ENCODE results near the gene GGA2.
"Not testable (repeated sequence)": the region's sequence is repeated elsewhere in the genome, so short reads cannot be mapped to it uniquely, and the experiment has no call there.

GGA2 gene

DNA sequence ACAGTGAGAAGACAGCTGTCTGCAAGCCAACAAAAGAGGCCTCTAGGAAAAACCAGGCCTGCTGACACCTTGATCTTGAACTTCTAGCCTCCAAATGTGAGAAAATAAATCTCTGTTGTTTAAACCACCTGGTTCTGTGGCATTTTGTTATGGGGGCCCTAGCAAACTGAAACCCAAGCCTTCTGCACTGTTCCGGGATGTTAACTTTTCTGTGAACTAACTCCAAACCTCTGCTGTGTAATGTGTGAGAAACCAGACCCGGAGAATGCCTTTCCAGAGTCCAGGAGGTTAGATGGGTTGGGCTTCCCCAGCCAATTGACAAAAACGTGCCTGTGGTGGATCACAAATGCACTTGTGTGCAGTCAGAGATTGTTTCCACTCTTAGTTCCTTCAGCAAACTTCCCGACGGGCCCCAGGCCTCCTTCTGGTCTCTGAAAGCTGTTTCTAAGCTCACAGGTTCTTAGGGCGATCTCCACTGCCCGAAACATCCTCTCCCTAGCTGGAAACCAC is 13.6 kb upstream of the GGA2 start:
- no peak for DNase-seq

DNA sequence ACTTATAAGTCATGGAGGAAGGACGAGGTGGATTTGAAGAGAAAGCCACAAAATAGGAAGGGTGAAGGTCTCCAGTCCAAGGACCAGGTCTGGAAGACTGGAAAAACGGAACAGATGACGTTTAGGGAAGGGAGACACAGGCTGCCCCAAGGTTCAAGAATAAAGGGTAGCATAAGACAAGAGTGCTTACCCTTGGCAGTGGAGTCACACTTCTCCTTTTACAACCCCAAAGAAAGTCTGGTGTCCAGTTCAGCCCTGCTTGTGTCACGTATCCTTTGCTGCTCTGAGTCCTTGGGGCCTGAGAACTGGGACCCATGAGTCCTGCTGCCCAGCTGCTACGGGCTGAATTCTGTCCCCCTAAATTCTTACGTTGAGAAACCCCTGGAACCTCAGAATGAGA is 13.0 kb upstream of the GGA2 start:
- no peak for DNase-seq

DNA sequence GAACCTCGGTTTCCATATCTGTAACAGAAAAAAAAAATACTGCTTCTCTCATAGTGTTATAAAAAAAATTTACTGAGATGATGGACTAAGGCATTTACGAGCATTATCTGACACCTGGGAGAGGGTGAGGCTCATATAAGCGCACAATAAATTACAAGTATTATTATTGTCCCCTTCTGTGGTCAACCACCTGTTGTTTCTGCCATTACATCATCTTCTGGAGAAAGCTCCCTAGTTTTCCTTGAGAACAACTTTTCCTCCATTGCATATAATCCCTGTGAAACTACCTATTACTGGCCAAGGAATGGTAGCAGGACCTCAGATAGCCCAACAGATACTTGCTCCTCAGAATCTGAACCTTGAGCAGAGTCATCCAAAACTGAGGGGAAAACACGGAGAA is 11.7 kb upstream of the GGA2 start:
- no peak for DNase-seq

- DNase-seq = no peak
Measured at GRCh38 chr16:23521037-23521743, 10.9 kb upstream of the GGA2 start.

- DNase-seq = no peak
Measured at GRCh38 chr16:23520500-23520899, 10.2 kb upstream of the GGA2 start.

DNA sequence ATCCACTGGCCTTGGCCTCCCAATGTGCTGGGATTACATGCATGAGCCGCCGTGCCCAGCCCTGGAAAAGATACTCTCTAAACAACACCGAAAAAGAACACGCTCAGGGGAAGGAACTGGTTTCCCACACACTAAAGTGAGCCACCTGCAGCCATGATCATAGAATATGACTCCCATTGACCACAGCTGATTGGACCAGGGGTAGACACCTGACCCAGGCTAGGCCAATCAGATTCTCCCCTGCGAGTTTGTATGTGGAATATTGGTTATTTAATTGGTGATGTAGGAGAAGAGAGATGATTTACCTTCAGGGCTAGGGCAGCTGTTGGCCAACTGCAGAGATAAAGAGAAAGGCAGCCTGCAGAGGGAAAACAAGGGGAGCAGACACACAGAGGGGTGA is 9.0 kb upstream of the GGA2 start:
- DNase-seq = no peak

GRCh38 chr16:23518435-23518891 is 8.2 kb upstream of the GGA2 start:
- no peak for DNase-seq

DNA sequence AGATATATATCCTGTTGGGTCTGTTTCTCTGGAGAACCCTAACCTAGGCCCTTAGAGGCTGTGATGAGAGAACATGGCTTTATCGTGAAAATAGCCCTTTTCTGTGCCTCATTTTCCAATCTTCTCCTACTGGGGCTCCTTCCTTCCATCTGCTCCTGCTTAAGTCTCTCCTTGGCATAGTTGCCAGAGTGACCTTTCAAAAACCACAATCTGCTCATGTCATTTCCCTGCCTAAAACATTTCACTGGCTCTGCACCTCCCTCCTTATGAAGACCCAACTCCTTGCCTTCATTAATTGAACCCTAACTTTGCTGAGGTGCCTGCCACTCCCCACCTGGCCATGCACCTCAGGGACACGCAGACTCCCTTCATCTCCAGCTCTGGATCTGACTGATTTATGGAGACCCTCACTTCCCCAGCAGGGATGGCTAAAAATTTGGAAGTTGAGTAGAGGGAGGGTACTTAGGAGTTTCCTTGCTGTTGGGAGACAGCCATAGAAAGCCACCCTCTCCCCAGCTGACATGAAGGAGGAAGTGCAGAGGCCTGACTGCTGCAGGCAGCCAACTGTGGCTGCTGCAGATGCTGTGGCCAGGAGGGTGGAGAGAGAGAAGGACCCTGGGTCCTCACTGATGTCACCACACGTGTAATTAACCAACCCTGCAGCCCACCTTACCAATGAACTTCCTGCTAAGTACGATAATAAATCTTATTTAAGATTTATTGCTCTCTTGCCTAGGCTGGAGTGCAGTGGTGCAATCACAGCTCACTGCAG is 6.3 kb upstream of the GGA2 start:
- no peak for DNase-seq

DNA sequence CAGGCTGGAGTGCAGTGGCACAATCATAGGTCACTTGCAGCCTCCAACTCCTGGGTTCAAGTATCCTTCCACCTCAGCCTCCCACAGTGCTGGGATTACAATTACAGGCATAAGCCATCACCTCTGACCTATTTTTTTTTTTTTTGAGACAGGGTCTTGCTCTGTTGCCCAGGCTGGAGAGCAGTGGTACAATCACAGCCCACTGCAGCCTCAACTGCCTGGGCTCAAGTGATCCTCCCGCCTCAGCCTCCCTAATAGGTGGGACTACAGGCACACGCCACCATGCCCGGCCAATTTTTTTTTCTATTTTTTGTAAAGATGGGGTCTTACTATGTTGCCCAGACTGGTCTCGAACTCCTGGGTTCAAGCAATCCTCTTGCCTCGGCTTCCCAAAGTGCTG is 5.6 kb upstream of the GGA2 start:
- no peak for DNase-seq

- peak; percentile 56 for DNase-seq
Measured at GRCh38 chr16:23514381-23515152, 4.3 kb upstream of the GGA2 start.

DNA sequence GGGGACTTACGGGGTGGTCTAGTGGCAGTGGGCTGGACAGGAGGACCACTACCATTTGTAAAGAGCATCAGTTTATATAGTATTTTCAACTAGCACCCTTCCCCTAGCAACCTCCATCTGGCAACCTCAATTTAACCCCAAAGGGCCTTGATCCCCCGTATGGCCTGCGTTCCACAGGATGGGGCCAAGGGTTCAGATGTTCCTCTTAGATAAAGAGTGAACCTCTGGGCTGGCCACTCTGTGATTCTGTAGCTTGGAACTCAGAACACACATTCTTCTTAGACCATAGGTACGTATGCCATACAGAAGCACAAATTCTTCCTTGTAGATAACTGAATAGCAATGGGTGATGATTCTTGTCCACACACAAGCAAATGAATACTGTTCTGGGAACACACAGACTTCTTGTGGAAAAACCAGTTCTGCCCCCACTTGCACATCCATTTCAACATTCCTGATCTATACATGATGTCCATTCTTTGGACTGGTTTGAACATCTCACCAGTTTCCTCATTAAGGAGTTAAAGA is 1.9 kb upstream of the GGA2 start:
- no peak for DNase-seq

- no peak for DNase-seq
Measured at GRCh38 chr16:23511731-23512130, 1.4 kb upstream of the GGA2 start.

DNA sequence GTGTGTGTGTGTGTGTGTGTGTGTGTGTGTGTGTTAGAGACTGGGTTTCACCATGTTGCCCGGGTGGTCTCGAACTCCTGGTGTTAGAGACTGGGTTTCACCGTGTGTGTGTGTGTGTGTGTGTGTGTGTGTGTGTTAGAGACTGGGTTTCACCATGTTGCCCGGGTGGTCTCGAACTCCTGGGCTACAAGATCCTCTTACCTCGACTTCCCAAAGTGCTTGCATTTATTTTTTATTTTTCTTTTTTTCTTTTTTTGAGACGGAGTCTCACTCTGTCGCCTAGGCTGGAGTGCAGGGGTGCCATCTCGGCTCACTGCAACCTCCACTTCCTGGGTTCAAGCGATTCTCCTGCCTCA is 599 bp upstream of the GGA2 start:
- not testable (repeated sequence) for DNase-seq

GRCh38 chr16:23509782-23510163 is 521 bp downstream of the GGA2 start:
- peak; percentile 44 for DNase-seq

- no peak for DNase-seq
Measured at GRCh38 chr16:23509441-23509754, 896 bp downstream of the GGA2 start.

DNA sequence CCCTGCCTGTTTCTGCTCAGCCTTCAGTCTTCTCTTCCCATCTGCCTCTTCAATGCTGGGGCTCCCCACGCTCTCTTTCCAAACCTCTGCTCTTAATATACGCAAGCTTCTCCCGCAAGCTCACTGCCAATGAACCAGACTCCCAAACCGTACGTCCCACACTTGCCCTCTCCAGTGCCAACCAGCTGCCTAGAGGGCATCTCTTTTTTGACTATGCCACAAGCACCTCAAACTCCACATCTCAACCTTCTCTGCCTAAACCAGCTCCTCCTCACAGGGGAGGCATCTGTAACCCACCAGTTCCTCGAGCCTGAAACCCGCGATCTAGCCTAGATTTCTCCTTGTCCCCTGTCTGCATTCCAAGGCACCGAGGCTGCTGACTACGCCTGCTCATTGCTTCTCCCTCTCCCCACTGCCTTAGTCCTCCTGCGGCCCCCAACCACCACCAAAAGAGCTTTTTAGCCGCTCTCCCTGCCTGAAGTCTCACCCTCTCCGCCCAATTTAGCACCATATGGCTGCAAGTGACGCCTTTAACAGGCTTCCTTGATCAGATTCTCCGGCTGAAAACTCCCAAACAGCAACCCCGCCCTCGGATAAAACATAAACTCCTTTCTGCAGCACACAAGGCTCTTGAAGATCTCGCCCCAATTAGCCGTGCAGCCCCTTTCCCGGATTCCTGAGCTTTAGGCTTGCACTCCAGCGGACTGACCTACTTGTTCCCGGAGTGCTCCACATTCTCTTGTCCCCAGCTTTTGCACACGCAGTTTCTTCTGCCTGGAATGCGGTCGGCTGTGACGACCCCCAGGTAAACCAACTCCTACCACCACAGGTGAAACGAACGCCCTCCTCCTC is 1.5 kb downstream of the GGA2 start:
- DNase-seq = no peak

GRCh38 chr16:23506606-23506994 is 3.7 kb downstream of the GGA2 start:
- DNase-seq = no peak

- no peak for DNase-seq
Measured at GRCh38 chr16:23505671-23506605, 4.4 kb downstream of the GGA2 start.

- DNase-seq = no peak
Measured at GRCh38 chr16:23505180-23505665, 5.1 kb downstream of the GGA2 start.

GRCh38 chr16:23504453-23505179 is 5.7 kb downstream of the GGA2 start:
- peak; percentile 66 for DNase-seq

DNA sequence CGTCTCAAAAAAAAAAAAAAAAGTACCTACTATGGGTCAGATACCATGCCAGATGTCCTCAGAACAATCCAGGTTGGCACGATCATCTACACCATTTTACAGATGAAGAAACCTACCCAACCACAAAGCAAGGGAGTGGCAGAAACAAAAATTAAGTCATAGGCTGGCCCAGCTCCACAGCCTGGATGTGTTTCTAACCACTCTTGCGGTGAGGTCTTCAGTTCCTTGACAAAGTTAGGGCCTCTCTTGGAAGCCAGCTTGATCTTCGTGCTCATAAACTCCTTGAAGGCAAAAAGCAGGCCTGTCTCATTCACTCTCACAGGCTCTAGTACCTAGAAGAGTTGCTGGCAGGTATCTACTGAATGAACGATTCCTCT is 6.2 kb downstream of the GGA2 start:
- peak; percentile 13 for DNase-seq

Measured in CD4-positive, alpha-beta T cell treated with Interleukin-10 for 1 hour (primary cell).